MM.1S (cell line): ENCODE measurements around the gene MUC13.

Experiments
- DNase-seq: peaks from one replicate; pipeline ENCODE4 v3.0.0-alpha.2; 2015
- H2AFZ ChIP-seq: fragments of 300-600 bp; sonication (generic); 2 replicates; pipeline ENCODE4 v1.6.0; 2016; ENCODE audit warnings: antibody characterized with exemption, low read length
- H3F3A ChIP-seq: fragments of 300-600 bp; sonication (generic); 2 replicates; pipeline ENCODE4 v1.6.1; 2016; ENCODE audit warnings: mild to moderate bottlenecking, antibody characterized with exemption, low read length, moderate library complexity, mixed read lengths; ENCODE audit not compliant: insufficient read depth
- H3K27ac ChIP-seq: fragments of 300-600 bp; sonication (generic); 2 replicates; pipeline ENCODE4 v1.5.1; 2016; ENCODE audit warnings: mild to moderate bottlenecking, low read length
- H3K27me3 ChIP-seq: fragments of 300-600 bp; sonication (generic); replicated peaks from 2 replicates; pipeline ENCODE4 v1.6.0; 2016; ENCODE audit warnings: low read length; ENCODE audit not compliant: insufficient read depth
- H3K36me3 ChIP-seq: fragments of 300-600 bp; sonication (generic); replicated peaks from 2 replicates; pipeline ENCODE4 v1.6.1; 2016; ENCODE audit warnings: mild to moderate bottlenecking, low read length, mixed read lengths; ENCODE audit not compliant: insufficient read depth
- H3K4me1 ChIP-seq: fragments of 300-600 bp; sonication (generic); 2 replicates; pipeline ENCODE4 v1.6.1; 2016; ENCODE audit warnings: low read length, mixed read lengths
- H3K4me2 ChIP-seq: fragments of 300-600 bp; sonication (generic); 2 replicates; pipeline ENCODE4 v1.6.0; 2016; ENCODE audit warnings: low read depth, low read length
- H3K4me3 ChIP-seq: fragments of 300-600 bp; sonication (generic); 2 replicates; pipeline ENCODE4 v1.5.1; 2016; ENCODE audit warnings: low read length, mixed read lengths
- H3K79me2 ChIP-seq: fragments of 300-600 bp; sonication (generic); 2 replicates; pipeline ENCODE4 v1.6.1; 2016; ENCODE audit warnings: mixed run types, low read length, mixed read lengths
- H3K9ac ChIP-seq: fragments of 300-600 bp; sonication (generic); 2 replicates; pipeline ENCODE4 v1.6.1; 2016; ENCODE audit warnings: low read length, mixed read lengths
- H3K9me2 ChIP-seq: fragments of 300-600 bp; sonication (generic); replicated peaks from 2 replicates; pipeline ENCODE4 v1.6.1; 2016; ENCODE audit warnings: mild to moderate bottlenecking, low read length, mixed read lengths; ENCODE audit not compliant: insufficient read depth
- H3K9me3 ChIP-seq: fragments of 300-600 bp; sonication (generic); replicated peaks from 2 replicates; pipeline ENCODE4 v1.6.1; 2016; ENCODE audit warnings: mild to moderate bottlenecking, low read length, mixed read lengths; ENCODE audit not compliant: insufficient read depth
- H4K20me1 ChIP-seq: fragments of 300-600 bp; sonication (generic); 2 replicates; pipeline ENCODE4 v1.6.1; 2016; ENCODE audit warnings: mild to moderate bottlenecking, low read length, moderate library complexity, mixed read lengths; ENCODE audit not compliant: insufficient read depth
- CTCF ChIP-seq: fragments of 300-600 bp; sonication (generic); IDR thresholded peaks from 2 replicates; pipeline ENCODE4 v1.5.1; 2016; ENCODE audit warnings: antibody characterized with exemption, low read length, mixed read lengths
- EZH2 ChIP-seq: fragments of 300-600 bp; sonication (generic); optimal IDR thresholded peaks from 2 replicates; pipeline ENCODE3; 2017; ENCODE audit warnings: low read depth, mild to moderate bottlenecking, antibody characterized with exemption, low read length, mixed read lengths
- EZH2phosphoT487 ChIP-seq: fragments of 300-600 bp; sonication (generic); IDR thresholded peaks from 2 replicates; pipeline ENCODE4 v1.6.1; 2018; ENCODE audit warnings: antibody characterized with exemption, low read length

Gene MUC13

GRCh38 chr3:124883766-124884473 is 50.6 kb downstream of the MUC13 start:
- no peak overlapping the region for H3K27ac ChIP-seq
- no peaks in the 10 kb centered on the region; the same call in 1 of the 2 replicates for H3K36me3 ChIP-seq
- no peaks in the 10 kb centered on the region for H3K9me3 ChIP-seq
- no peak overlapping the region for H3K4me3 ChIP-seq
- 0 out of 2 replicates have a peak, but pooled peaks cover 6% of the 10 kb centered on the region for H3K4me1 ChIP-seq
- no peak overlapping the region for H2AFZ ChIP-seq
- peaks cover 5% of the 10 kb centered on the region; the same call in 1 of the 2 replicates for H3F3A ChIP-seq
- DNase-seq: no peak
- H4K20me1 ChIP-seq: no peaks in the 10 kb centered on the region; the same call in 1 of the 2 replicates
- no peak overlapping the region for H3K4me2 ChIP-seq
- TF ChIP-seq CTCF (no peak), EZH2 (no peak), EZH2phosphoT487 (no peak)
- H3K79me2 ChIP-seq: peaks cover 68% of the 10 kb centered on the region
- no peaks in the 10 kb centered on the region for H3K27me3 ChIP-seq
- no peaks in the 10 kb centered on the region for H3K9me2 ChIP-seq
- no peak overlapping the region for H3K9ac ChIP-seq

- 0 out of 2 replicates have a peak, but pooled peaks cover 6% of the 10 kb centered on the region for H3K4me1 ChIP-seq
- H3K27me3 ChIP-seq: no peaks in the 10 kb centered on the region
- H3K36me3 ChIP-seq: no peaks in the 10 kb centered on the region; the same call in 1 of the 2 replicates
- H3K79me2 ChIP-seq: peaks cover 76% of the 10 kb centered on the region
- no peaks in the 10 kb centered on the region for H3K9me3 ChIP-seq
- H3K9ac ChIP-seq: no peak overlapping the region
- peaks cover 5% of the 10 kb centered on the region; the same call in 1 of the 2 replicates for H3F3A ChIP-seq
- no peak overlapping the region for H3K4me2 ChIP-seq
- DNase-seq: no peak
- no peak overlapping the region for H3K27ac ChIP-seq
- H2AFZ ChIP-seq: no peak overlapping the region
- H4K20me1 ChIP-seq: no peaks in the 10 kb centered on the region; the same call in 1 of the 2 replicates
- H3K9me2 ChIP-seq: no peaks in the 10 kb centered on the region
- TF ChIP-seq EZH2 (no peak), CTCF (no peak)
- no peak overlapping the region for H3K4me3 ChIP-seq
Observed at GRCh38 chr3:124882816-124883747, 51.5 kb downstream of the MUC13 start.

DNA sequence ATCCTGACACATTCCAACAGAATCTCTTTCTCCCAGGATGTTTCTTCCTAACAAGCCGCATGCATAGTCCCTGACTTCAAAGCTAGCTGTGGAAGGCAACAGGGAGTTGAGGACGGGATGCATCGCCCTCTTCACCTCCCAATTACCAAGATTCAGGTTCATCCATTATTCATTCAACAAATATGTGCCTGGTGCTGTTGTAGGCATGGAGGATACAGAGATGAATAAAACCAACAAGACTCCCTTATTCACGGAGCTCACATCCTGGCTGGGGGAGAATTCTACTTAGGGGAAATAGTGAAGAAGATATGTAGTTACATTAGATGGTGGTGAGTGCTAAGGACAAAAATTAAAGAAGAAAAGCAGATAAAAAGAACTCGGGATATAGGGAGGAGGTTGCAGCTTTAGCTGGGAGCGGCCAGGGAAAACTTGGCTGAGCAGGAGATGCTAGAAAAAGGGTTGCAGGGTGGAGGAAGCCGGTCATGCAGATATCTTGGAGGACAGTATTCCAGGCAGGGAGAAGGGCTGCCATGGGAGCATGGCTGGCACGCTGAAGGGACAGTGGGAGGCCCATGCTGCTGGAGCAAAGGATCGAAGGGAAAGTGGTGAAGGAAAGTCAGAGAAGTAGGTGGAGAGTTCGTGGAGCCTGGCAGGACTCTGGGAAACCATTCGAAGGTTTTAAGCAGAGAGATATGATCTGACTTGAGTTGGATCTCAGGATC is 52.4 kb downstream of the MUC13 start:
- no peak overlapping the region for H2AFZ ChIP-seq
- no peak for DNase-seq
- H3K4me2 ChIP-seq: no peak overlapping the region
- no peaks in the 10 kb centered on the region for H3F3A ChIP-seq
- H3K27me3 ChIP-seq: no peaks in the 10 kb centered on the region
- no peak overlapping the region for H3K27ac ChIP-seq
- no peaks in the 10 kb centered on the region for H3K9me3 ChIP-seq
- H3K36me3 ChIP-seq: no peaks in the 10 kb centered on the region; the same call in 1 of the 2 replicates
- H3K9ac ChIP-seq: no peak overlapping the region
- H3K4me3 ChIP-seq: no peak overlapping the region
- 0 out of 2 replicates have a peak, but pooled peaks cover 6% of the 10 kb centered on the region for H3K4me1 ChIP-seq
- TF ChIP-seq CTCF: no peak
- TF ChIP-seq EZH2: no peak
- no peak for TF ChIP-seq EZH2phosphoT487
- peaks cover 78% of the 10 kb centered on the region for H3K79me2 ChIP-seq
- no peaks in the 10 kb centered on the region for H3K9me2 ChIP-seq
- H4K20me1 ChIP-seq: no peaks in the 10 kb centered on the region; the same call in 1 of the 2 replicates
